GM12878 (cell line): ENCODE results near the gene NAALADL2.

Experiments used
- CTCF ChIP-seq, 3 experiments: IDR thresholded peaks in 2 of 3; conservative IDR thresholded peaks in 1 of 3; 2 replicates each; pipeline ENCODE4 v1.5.1; 2011; ENCODE audit warnings: low read depth in 3 of 3, low read length in 3 of 3, mild to moderate bottlenecking in 3 of 3, control low read depth in 2 of 3, moderate library complexity in 2 of 3, inconsistent platforms in 1 of 3, mixed read lengths in 1 of 3; ENCODE audit not compliant: control insufficient read depth in 2 of 3, insufficient read depth in 1 of 3; ENCODE audit errors: extremely low read depth in 1 of 3
- E4F1 ChIP-seq: fragments of 450-650 bp; IDR thresholded peaks from 2 replicates; pipeline ENCODE4 v1.6.1; 2018; ENCODE audit warnings: borderline replicate concordance, mild to moderate bottlenecking; ENCODE audit not compliant: partially characterized antibody
- EZH2 ChIP-seq: IDR thresholded peaks from 2 replicates; pipeline ENCODE4 v1.6.1; 2012; ENCODE audit warnings: low read depth, mild to moderate bottlenecking, control low read depth, inconsistent platforms, low read length, borderline replicate concordance; ENCODE audit not compliant: control insufficient read depth
- POLR2A ChIP-seq: IDR thresholded peaks from 2 replicates; pipeline ENCODE4 v1.6.1; 2011; ENCODE audit warnings: low read depth, mild to moderate bottlenecking, low read length
- POLR2AphosphoS5 ChIP-seq: IDR thresholded peaks from 2 replicates; pipeline ENCODE4 v1.6.1; 2011; ENCODE audit warnings: mild to moderate bottlenecking, low read length, inconsistent platforms
- TF ChIP-seq, protein P1 (sequence below): fragments of 450-650 bp; IDR thresholded peaks from 2 replicates; pipeline ENCODE4 v1.6.1; 2017; ENCODE audit warnings: mild to moderate bottlenecking, low read depth, inconsistent platforms; ENCODE audit not compliant: poor library complexity, severe bottlenecking

DNA sequence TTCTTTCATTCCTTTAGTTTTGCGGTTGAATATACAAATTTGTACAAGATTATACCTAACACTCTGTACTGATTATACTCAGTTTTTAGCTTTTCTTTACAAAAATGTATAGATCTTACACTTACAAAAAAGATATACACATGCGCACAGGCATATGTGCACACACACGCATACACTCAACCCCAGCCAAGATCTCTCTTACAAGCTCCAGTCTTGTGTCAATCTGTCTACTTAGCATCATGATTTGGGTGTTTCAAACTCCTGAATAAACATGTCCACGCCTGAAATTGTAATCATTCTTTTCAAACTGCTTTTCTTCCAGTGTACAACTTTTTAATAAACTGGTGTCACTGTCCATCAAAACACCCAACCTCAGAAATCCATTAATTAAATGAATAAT is 180.7 kb downstream of the NAALADL2 start:
- TF ChIP-seq CTCF (IDR thresholded peaks at IDR 0.05 in 2 of 3, conservative IDR thresholded peaks at IDR 0.05 in 1 of 3; ENCODE audit: control insufficient read depth in 2 of 3, extremely low read depth in 1 of 3, insufficient read depth in 1 of 3, low read depth in 3 of 3, low read length in 3 of 3) (no peak), POLR2A (no peak), EZH2 (no peak), E4F1 (no peak), POLR2AphosphoS5 (no peak)
- TF ChIP-seq, protein P1, sequence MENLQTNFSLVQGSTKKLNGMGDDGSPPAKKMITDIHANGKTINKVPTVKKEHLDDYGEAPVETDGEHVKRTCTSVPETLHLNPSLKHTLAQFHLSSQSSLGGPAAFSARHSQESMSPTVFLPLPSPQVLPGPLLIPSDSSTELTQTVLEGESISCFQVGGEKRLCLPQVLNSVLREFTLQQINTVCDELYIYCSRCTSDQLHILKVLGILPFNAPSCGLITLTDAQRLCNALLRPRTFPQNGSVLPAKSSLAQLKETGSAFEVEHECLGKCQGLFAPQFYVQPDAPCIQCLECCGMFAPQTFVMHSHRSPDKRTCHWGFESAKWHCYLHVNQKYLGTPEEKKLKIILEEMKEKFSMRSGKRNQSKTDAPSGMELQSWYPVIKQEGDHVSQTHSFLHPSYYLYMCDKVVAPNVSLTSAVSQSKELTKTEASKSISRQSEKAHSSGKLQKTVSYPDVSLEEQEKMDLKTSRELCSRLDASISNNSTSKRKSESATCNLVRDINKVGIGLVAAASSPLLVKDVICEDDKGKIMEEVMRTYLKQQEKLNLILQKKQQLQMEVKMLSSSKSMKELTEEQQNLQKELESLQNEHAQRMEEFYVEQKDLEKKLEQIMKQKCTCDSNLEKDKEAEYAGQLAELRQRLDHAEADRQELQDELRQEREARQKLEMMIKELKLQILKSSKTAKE, result no peak
